GM12801 (cell line): ENCODE results near the gene ZNF568.

Source experiments
- CTCF ChIP-seq: IDR thresholded peaks from one replicate; pipeline ENCODE4 v1.5.1; 2011; ENCODE audit warnings: control low read depth; ENCODE audit not compliant: insufficient read length; ENCODE audit errors: extremely low read depth

Gene ZNF568

GRCh38 chr19:36918090-36918489, 2.0 kb downstream of the ZNF568 start:
- no peak for TF ChIP-seq CTCF

GRCh38 chr19:36931684-36932083, 15.6 kb downstream of the ZNF568 start:
- TF ChIP-seq CTCF = no peak

DNA sequence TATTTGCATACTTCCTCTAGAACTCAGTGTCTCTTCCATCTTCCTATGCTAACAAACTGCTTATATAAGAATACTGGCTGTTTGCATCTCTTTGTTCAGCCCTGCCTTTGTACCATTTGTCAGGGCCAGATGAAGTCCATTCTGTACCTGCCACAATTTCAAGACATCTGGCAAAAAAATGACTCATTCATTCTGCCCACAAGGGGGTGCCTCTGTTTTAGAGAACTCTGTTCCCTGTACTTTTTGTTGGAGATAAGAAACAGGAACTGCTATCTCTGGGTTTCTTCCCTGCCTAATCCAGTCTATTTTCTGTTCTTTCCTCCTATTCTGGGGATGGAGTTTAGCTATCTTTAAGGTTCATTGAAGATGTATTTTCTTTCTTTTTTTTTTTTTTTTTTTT, 23.0 kb downstream of the ZNF568 start:
- TF ChIP-seq CTCF = no peak

GRCh38 chr19:36950335-36951119, 34.4 kb downstream of the ZNF568 start:
- TF ChIP-seq CTCF = no peak

DNA sequence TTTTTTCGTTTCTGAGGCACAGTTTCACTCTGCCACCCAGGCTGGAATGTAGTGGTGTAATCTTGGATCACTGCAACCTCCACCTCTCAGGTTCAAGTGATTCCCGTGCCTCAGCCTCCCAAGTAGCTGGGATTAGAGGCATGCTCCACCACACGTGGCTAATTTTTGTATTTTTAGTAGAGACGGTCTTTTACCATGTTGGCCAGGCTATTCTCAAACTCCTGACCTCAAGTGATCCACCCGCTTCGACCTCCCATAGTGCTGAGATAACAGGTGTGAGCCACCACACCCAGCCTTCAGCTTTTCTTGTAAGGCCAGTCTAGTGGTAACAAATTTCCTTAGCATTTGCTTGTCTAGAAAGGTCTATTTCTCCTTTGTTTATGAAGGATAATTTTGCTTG, 46.2 kb downstream of the ZNF568 start:
- no peak for TF ChIP-seq CTCF

DNA sequence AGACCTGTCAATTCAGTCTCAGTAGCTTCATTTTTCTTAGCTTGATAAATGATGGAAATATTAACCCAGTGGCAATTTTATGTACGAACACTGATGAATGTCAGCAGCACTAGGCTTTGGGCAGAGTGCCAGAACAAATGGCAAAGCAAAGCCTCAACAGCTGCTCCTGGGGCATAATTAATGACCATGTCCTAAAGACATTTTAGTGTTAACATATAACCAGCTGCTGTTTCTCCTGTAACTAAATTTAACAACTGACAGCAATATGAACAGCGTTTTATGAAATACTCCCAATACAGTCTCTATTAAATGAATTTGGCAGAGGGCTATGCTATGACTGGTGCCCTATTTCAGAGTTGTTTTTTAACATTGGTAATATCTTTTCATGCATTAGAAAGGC, 47.1 kb downstream of the ZNF568 start:
- no peak for TF ChIP-seq CTCF

GRCh38 chr19:36972571-36972970, 56.4 kb downstream of the ZNF568 start:
- no peak for TF ChIP-seq CTCF
